Measurements from ENCODE around the gene PEF1.

The PEF1 gene

GRCh38 chr1:31652891-31653499, 8.3 kb upstream of the PEF1 start:
- no peak for DNase-seq

DNA sequence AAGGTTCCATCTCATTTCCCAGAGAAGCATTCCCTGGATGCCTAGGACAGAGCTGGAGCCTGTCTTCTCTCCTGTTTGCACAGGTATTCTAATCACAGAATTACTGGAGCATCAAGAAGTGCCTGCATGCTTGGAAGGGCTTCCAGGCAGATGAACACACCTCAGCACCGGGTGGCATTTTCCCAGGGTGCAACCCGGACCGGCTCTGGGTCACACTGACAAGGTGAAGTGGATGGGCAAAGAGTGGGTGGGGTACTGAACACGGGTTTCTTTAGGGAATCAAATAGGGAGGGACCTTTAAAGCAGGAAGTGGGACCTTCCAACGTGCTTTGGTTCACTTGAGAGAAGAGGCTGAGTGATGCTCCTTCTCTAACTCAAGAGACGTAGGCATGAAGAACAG, 7.1 kb upstream of the PEF1 start:
- DNase-seq = no peak

DNA sequence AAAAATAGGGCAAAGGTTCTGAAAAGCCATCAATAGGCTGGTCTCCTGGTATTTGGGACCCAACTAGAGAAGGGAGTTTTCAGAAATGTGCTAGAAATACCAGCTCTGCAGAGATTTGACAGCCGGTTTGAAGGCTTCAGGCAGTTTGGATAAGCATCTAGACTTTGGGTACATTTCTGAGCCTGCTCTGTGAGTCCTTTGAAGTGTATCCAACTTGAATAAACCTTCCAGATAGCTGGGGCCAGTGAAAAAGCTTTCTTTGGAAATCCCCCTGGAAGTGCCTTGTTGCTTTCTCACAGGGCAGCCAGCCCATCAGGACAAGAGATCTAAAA, 6.4 kb upstream of the PEF1 start:
- no peak for DNase-seq

DNA sequence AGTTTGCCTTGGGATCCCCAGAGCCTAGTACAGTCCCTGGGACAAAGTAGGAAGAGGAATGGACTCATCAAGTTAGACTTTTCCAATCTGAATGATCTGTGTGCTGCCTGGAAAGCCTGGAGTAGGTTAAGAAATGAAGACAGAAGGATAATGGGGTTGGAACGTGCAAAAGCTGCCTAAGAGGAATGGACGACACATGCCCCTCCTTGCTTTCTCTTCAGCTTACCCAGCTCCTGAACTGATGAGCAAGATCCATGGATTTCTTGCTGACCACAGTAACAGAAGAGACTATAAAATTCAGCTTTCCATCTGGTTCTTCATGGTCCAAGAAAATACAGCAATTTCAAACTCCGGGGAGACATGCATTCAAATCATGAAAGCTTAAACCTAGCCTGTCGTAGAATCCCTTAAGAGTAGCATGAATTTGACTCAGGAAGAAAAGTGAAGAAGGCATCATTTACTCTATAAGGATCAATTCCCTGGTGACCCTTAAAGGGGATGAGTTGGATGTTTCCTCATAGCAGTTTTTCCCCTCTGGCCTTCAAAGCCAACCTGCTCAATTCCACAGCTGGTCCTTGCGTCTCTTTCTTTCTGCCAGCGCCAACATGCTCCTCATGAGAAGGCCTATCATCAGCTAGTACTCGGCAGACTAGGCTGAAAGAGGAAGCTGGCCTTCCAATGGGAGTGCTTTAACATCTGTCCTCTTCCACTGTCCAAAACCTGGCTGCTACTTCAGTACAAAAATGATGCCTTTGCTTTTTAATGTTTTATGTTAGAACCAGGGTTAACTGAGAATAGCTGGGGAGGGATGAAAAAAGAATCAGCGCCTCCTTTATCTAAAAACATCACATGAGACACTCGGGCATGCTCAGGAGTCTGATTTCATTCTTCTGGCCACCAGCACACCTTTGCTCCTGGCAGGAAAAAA, 5.7 kb upstream of the PEF1 start:
- DNase-seq = no peak

GRCh38 chr1:31648641-31649357, 4.1 kb upstream of the PEF1 start:
- DNase-seq = no peak

DNA sequence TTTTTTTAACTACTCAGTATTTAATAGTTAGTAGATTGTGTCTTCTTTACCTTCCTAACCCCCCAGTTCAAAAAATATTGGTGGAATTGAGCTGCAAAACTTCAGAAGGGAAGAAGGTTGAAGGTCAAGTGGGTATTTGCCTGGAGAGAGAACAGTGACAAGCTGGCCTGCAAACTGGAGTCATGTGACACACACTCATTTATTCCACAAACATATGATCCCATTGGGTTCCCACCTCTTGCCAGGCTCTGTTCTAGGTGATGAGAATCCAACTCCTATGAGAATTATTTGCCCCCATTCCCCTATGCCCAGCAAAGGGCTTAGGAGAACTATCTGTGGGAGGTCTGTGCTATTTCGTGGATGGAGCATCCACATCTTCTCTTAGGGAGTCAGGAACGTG, 3.5 kb upstream of the PEF1 start:
- DNase-seq = no peak

DNA sequence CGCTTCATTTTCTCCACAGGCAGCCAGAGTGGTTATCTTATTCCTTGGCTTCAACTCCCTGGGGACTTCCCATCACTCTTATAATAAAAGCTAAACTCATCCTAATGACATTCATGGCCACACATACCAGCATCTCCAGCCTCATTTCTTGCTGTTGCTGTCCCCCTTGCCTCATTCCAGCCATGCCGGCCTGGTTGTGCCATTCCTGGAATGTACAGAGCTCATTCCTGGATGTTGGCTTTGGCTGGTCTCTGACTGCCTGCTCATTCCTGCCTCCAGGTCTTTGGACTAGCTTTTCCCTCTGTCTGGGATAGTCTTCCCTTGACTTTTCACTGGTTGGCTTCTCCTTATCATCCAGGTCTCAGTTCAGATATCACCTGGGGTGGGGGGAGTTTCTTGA, 2.4 kb upstream of the PEF1 start:
- no peak for DNase-seq

GRCh38 chr1:31646259-31646960, 1.7 kb upstream of the PEF1 start:
- no peak for DNase-seq

DNA sequence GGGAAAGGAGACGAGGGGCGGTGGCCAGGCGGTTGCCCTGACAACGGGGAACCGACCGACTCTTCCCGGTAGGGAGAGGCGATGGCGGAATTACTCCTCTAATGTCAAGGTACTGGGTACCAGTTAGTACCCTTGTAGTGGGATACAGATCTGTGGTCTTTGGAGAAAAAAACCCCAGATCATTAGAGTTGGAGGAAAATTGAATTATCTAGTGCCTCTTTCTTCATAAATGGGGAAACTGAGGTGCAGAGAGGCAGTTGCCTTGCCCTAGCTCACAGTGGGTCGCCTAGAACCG, 545 bp upstream of the PEF1 start:
- DNase-seq = no peak

GRCh38 chr1:31643976-31644559, 608 bp downstream of the PEF1 start:
- DNase-seq = no peak

- no peak for DNase-seq
These were observed 1.8 kb downstream of the PEF1 start for GRCh38 chr1:31642897-31643296.

DNA sequence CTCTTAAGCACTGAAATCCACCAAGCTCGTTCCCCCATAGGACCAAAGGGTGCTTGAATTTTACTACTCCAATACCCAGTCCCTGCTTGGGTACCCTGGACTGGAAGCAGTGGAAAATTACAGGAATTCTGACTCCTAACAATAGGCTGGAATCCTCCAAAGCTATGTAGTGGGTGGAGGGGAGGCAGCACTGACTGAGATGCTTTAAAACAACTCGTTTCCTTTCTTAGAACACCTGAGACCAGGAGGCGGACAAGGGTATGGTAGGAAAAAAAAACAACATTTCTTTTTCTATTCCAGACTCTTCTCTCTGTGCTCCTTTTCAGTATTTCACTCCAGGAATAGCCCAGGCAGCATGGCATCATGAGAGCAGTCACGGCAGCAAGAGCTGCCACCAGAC, 2.3 kb downstream of the PEF1 start:
- no peak for DNase-seq

- DNase-seq = no peak
These were observed 3.7 kb downstream of the PEF1 start for GRCh38 chr1:31640964-31641363.

GRCh38 chr1:31640179-31640578, 4.5 kb downstream of the PEF1 start:
- DNase-seq = no peak

DNA sequence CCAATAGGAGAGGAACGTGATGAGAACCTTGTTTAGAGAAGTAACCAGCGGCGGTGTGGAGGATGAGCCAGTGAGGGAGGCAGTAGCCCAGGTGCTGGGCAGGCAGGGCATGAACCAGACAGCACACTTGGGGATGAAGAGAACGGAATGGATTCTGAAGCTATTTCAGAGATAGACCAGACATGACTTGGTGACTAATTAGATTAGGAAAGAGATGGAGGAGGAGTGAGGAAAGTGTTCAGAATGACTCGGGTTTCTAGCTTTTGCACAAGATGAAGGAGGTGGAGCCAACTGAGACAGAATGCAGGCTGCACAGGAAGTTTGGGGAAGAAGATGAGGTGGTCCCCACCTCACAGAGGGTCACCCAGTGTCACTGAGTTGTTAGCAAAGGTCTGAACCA, 5.1 kb downstream of the PEF1 start:
- no peak for DNase-seq

GRCh38 chr1:31637915-31638673, 6.6 kb downstream of the PEF1 start:
- DNase-seq = no peak

DNA sequence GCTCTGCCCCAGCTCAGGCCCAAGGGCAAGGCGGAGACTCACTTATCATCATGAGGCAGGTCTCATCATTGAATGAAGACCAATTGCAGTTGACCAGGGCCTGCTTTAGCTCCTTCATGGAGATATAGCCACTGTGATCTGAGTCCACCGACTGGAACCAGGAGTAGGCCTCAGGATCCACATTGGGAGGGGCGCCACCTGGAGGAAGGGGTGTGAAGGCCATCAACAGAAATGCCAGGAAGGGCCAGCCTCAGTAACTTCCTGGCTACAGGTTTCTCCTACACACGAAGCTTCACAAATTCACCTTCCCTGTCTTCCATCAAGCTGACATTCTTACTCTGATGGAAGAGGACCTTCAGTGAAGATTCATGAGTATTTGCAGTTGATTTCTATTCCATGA, 11.6 kb downstream of the PEF1 start:
- DNase-seq = no peak

DNA sequence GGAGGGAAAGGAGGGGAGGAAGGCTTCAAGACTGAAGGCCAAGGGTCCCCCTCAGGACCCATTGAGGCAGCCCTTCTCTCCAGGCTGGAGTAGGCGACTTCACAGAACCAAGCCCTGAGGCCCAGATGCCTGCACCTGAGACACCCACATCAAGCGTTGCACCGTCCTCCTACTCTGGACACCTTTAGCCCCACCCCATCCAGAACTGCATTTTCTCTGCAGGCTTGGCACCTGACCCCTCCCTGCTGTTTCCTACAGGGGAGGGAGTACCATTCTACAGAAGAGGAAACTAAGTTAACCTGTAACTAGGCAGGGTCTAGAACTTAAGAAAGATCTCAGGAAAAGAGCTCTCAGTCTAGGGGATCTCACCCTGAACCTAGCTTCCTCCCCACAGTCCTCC, 12.0 kb downstream of the PEF1 start:
- no peak for DNase-seq

- no peak for DNase-seq
These were observed 15.6 kb downstream of the PEF1 start for GRCh38 chr1:31628931-31629556.

- DNase-seq = no peak
These were observed 16.6 kb downstream of the PEF1 start for GRCh38 chr1:31627930-31628559.

DNA sequence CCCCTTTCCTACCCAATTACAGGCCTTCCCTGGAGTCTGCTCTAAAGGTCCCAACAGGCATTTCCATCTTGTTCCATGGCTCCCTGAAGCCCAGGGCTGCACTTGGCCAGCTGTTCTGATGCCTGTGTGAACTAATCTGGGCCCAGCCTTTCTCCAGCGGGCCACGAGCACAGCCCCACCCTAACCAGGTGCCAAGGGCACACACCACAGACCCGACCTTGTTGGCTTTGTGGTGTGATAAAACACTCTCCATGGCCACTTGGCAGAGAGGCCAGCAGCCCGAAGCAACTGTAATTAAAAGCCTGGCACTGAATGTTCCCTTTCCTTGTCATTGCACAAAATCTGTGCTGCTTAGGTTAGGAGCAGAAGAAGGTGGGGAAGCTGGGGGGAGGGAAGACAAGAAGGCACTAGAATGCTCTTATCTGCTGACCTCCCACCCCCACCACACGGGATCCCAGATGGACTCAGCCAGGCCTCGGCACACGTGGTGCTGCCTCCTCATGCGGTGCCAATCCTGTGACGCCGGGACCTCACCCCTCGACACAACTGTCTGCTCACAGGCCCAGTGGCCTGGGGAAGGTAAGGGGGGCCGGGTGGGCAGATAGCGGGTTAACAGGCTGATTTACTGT, 17.3 kb downstream of the PEF1 start:
- DNase-seq = no peak

Measured in NCI-H1417 treated with DMSO at 0.1 percent for 48 hours (cell line).